CD8-positive, alpha-beta memory T cell (primary cell): ENCODE results near the gene C1QTNF1. TPM values are rescaled to one million over a fixed set of nuclear protein-coding genes. Genes with fewer than 3 reads are reported as not detected.
"Not testable (repeated sequence)": the region's sequence is repeated elsewhere in the genome, so short reads cannot be mapped to it uniquely, and the experiment has no call there.

Experiments used
- CTCF ChIA-PET: fragments of 350-600 bp; sonication (Branson Sonifier 250); formaldehyde crosslinking; loops from one replicate; lab custom pipeline; 2021; ENCODE audit warnings: antibody characterized with exemption; lab: Charles Lee
- POLR2A ChIA-PET: fragments of 350-600 bp; sonication (Branson Sonifier 250); formaldehyde crosslinking; loops from one replicate; lab custom pipeline; 2021; ENCODE audit warnings: antibody characterized with exemption; lab: Charles Lee
- DNase-seq, 5 donors: peaks; one replicate each; pipeline versions ENCODE4 v3.0.0 to v3.0.0-alpha.2; 2020 to 2022; ENCODE audit warnings: mixed read lengths in 1 of 5
- H3K27ac ChIP-seq: one replicate; pipeline ENCODE4 v1.7.0; 2013; ENCODE audit warnings: low read depth, mild to moderate bottlenecking, low read length, moderate library complexity
- H3K27me3 ChIP-seq: 2 replicates; pipeline ENCODE4 v1.7.0; 2013; ENCODE audit warnings: low read length, mild to moderate bottlenecking; ENCODE audit not compliant: insufficient read depth, poor library complexity, severe bottlenecking
- H3K36me3 ChIP-seq: 2 replicates; pipeline ENCODE4 v1.7.0; 2013; ENCODE audit warnings: mild to moderate bottlenecking, low read length, moderate library complexity; ENCODE audit not compliant: insufficient read depth
- H3K4me1 ChIP-seq: 2 replicates; pipeline ENCODE4 v1.7.0; 2013; ENCODE audit warnings: mild to moderate bottlenecking, low read length, moderate library complexity; ENCODE audit not compliant: insufficient read depth
- H3K4me3 ChIP-seq: 2 replicates; pipeline ENCODE4 v1.7.0; 2013; ENCODE audit warnings: mild to moderate bottlenecking, low read length
- H3K9me3 ChIP-seq: 2 replicates; pipeline ENCODE4 v1.7.0; 2013; ENCODE audit warnings: mild to moderate bottlenecking, low read length
- H3K27ac Mint-ChIP-seq, 8 donors: one replicate each; pipeline ENCODE4 v1.8.0; 2020 to 2021; ENCODE audit warnings: mixed read lengths in 8 of 8, mild to moderate bottlenecking in 6 of 8, inconsistent platforms in 3 of 8, moderate library complexity in 3 of 8
- H3K27me3 Mint-ChIP-seq, 2 donors: one replicate each; pipeline ENCODE4 v1.8.0; 2020 to 2021; ENCODE audit warnings: mixed read lengths in 2 of 2, mild to moderate bottlenecking in 1 of 2, moderate library complexity in 1 of 2
- H3K36me3 Mint-ChIP-seq, 3 donors: one replicate each; pipeline ENCODE4 v1.8.0; 2020 to 2021; ENCODE audit warnings: mixed read lengths in 3 of 3, inconsistent platforms in 1 of 3, mild to moderate bottlenecking in 1 of 3
- H3K4me1 Mint-ChIP-seq, 3 donors: one replicate each; pipeline ENCODE4 v1.8.0; 2020 to 2021; ENCODE audit warnings: mixed read lengths in 3 of 3, inconsistent platforms in 1 of 3, mild to moderate bottlenecking in 1 of 3
- H3K4me3 Mint-ChIP-seq, 7 donors: one replicate each; pipeline ENCODE4 v1.8.0; 2020 to 2021; ENCODE audit warnings: mixed read lengths in 7 of 7, mild to moderate bottlenecking in 6 of 7, moderate library complexity in 4 of 7, inconsistent platforms in 2 of 7
- H3K9me3 Mint-ChIP-seq, 5 donors: one replicate each; pipeline ENCODE4 v1.8.0; 2020 to 2022; ENCODE audit warnings: mixed read lengths in 5 of 5, mild to moderate bottlenecking in 3 of 5, moderate library complexity in 2 of 5, inconsistent platforms in 1 of 5
- polyA plus RNA-seq: library from polyadenylated mRNA; unstranded; fragments of 300-500 nt; fragmentation: Illumina TruSeq; gene quantifications from one replicate; pipeline ENCODE4 v1.2.3, GENCODE V29; 2021
- total RNA-seq, 2 experiments: library from RNA; stranded (reverse); gene quantifications; one replicate each; pipeline ENCODE4 v1.2.3, GENCODE V29; 2021

Gene C1QTNF1
- total and polyA plus RNA-seq, 3 experiments from 2014 or later = 0.22 TPM; not detected in 2

GRCh38 chr17:79070266-79070880 is 46.4 kb downstream of the C1QTNF1 start:
- H3K4me1 ChIP-seq = peaks cover 7% of the 10 kb centered on the region
- H3K36me3 ChIP-seq = no peaks in the 10 kb centered on the region
- no peak overlapping the region for H3K4me3 ChIP-seq
- Mint-ChIP-seq H3K36me3 (peaks cover 0 to 3% (median 0%) of the 10 kb centered on the region in 3 donors), H3K4me1 (peaks cover 3 to 7% (median 4%) of the 10 kb centered on the region in 3 donors), H3K4me3 (peak overlapping the region in 1 of 7 donors; percentile 62), H3K9me3 (no peaks in the 10 kb centered on the region), H3K27ac (no peak overlapping the region), H3K27me3 (no peaks in the 10 kb centered on the region)
- CTCF ChIA-PET = interaction anchor here (1.1 to 1.2 kb wide), 2 partner anchors 17 kb away, joined by 3 to 4 read pairs; no protein-coding TSS in a partner anchor
- no peaks in the 10 kb centered on the region for H3K9me3 ChIP-seq
- H3K27ac ChIP-seq = no peak overlapping the region
- DNase-seq = no peak
- no peaks in the 10 kb centered on the region for H3K27me3 ChIP-seq
- POLR2A ChIA-PET = no interaction called here

DNA sequence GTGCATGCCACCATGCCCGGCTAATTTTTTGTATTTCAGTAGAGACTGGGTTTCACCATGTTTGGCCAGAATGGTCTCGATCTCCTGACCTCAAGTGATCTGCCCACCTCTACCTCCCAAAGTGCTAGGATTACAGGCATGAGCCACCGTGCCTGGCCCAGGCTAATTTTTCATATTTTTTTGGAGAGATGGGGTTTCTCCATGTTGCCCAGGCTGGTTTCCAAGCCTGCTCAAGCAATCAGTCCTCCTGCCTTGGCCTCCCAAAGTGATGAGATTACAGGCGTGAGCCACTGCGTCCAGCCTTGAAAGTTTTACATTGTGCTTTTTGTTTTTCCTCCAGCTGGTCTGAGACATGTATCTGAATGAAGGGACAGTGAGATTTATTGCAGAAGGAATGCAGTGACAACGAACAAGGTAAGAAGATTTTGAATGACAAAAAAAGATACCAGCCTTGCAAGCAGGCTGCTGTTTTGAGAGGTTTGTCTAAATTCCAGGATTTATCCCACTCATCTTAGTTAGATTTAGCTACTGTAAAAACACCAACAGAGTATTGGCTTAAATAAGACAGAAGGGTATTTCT is 47.3 kb downstream of the C1QTNF1 start:
- peaks cover 0 to 4% (median 0%) of the 10 kb centered on the region in 3 donors for H3K36me3 Mint-ChIP-seq
- H3K36me3 ChIP-seq = no peaks in the 10 kb centered on the region
- H3K9me3 ChIP-seq = no peaks in the 10 kb centered on the region
- no peaks in the 10 kb centered on the region for H3K27me3 ChIP-seq
- ChIA-PET POLR2A (interaction anchor here (0.7 kb wide), 1 partner anchor 321 kb away, joined by 4 read pairs; no protein-coding TSS in a partner anchor), CTCF (interaction anchor here (0.7 to 1.2 kb wide), 4 partner anchors 9 to 321 kb away, joined by 3 to 4 read pairs (median 3); no protein-coding TSS in a partner anchor)
- no peak for DNase-seq
- H3K4me3 Mint-ChIP-seq = no peak overlapping the region
- H3K27ac Mint-ChIP-seq = no peak overlapping the region
- H3K27me3 Mint-ChIP-seq = no peaks in the 10 kb centered on the region
- H3K27ac ChIP-seq = no peak overlapping the region
- H3K9me3 Mint-ChIP-seq = no peaks in the 10 kb centered on the region
- peaks cover 12 to 15% (median 12%) of the 10 kb centered on the region in 3 donors for H3K4me1 Mint-ChIP-seq
- no peak overlapping the region for H3K4me3 ChIP-seq
- H3K4me1 ChIP-seq = peaks cover 16% of the 10 kb centered on the region

GRCh38 chr17:79072544-79072943 is 48.6 kb downstream of the C1QTNF1 start:
- H3K36me3 Mint-ChIP-seq = peaks cover 0 to 7% (median 0%) of the 10 kb centered on the region in 3 donors
- no peak for DNase-seq
- H3K4me1 ChIP-seq = peaks cover 19% of the 10 kb centered on the region
- peak overlapping the region in 3 of 7 donors; percentile 15 to 38 (median 32) for H3K4me3 Mint-ChIP-seq
- H3K27ac Mint-ChIP-seq = peak overlapping the region in 1 of 8 donors; percentile 83
- no peaks in the 10 kb centered on the region for H3K9me3 ChIP-seq
- H3K27ac ChIP-seq = no peak overlapping the region
- no peaks in the 10 kb centered on the region for H3K36me3 ChIP-seq
- ChIA-PET POLR2A (no interaction called here), CTCF (interaction anchor here (1.0 to 1.4 kb wide), 4 partner anchors 8 to 319 kb away, joined by 3 to 5 read pairs (median 4); no protein-coding TSS in a partner anchor)
- peaks cover 12 to 21% (median 16%) of the 10 kb centered on the region in 3 donors for H3K4me1 Mint-ChIP-seq
- H3K27me3 Mint-ChIP-seq = no peaks in the 10 kb centered on the region
- H3K4me3 ChIP-seq = no peak overlapping the region
- no peaks in the 10 kb centered on the region for H3K9me3 Mint-ChIP-seq
- H3K27me3 ChIP-seq = no peaks in the 10 kb centered on the region

DNA sequence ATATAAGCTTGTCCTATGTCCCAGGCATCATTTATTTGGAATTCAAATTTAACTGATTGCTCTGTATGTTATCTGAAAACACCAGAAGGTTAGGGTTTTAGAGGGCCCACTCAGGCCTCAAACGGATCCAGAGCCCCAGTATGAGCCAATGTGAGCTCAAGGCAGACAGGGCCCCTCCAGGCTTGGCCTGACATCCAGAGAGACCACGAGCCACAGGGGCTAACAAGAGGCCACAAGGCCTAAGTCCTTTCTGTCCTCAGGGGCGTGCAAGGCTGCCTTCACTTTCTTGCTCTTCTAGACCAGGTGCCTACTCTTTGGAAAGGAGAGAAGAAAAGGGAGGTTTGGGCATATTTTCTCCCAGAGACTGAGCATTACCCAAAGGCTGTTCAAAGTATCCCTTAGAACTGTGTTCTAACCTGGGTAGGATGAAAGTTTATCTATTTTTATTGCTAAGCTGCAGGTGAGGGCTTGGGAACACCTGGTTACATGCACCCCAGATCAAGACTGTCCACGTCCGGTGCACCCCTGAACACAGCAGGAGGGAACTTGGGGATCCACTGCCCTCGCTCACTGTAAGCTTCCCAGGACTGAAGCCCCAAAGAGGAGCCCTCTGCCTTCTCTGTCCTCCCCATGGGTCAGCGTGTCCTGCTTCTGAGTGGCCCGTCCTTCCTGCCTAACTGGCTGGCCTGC is 49.2 kb downstream of the C1QTNF1 start:
- Histone ChIP-seq H3K4me1 (peaks cover 19% of the 10 kb centered on the region), H3K4me3 (no peak overlapping the region), H3K9me3 (no peaks in the 10 kb centered on the region), H3K27ac (no peak overlapping the region), H3K27me3 (no peaks in the 10 kb centered on the region), H3K36me3 (no peaks in the 10 kb centered on the region)
- no peaks in the 10 kb centered on the region for H3K9me3 Mint-ChIP-seq
- peak overlapping the region in 1 of 8 donors; percentile 78 for H3K27ac Mint-ChIP-seq
- no peaks in the 10 kb centered on the region for H3K27me3 Mint-ChIP-seq
- peaks cover 0 to 12% (median 0%) of the 10 kb centered on the region in 3 donors for H3K36me3 Mint-ChIP-seq
- ChIA-PET POLR2A (no interaction called here), CTCF (interaction anchor here (1.3 to 1.6 kb wide), 4 partner anchors 14 to 28 kb away, joined by 4 to 8 read pairs (median 4); no protein-coding TSS in a partner anchor)
- no peak for DNase-seq
- peak overlapping the region in 3 of 7 donors; percentile 6 to 86 (median 32) for H3K4me3 Mint-ChIP-seq
- H3K4me1 Mint-ChIP-seq = peaks cover 12 to 22% (median 16%) of the 10 kb centered on the region in 3 donors

DNA sequence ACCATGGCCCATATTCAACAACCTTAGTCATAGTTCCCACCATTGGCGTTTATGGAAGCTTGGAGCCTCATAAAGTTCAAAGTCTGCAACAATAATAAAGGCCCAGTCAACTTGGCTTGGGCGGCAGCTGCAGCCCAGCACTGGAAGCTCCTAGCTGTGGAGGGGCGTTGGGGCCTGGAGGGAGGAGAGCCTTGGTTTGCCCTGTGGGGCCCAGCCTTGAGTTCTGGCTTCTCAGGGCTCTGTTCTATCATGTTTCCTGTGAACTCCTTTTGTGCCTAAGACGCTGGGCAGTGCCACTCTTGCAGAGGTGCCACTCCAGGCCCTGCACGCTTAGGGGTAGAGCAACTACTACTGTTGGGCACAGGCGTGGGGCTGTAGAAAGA is 49.7 kb downstream of the C1QTNF1 start:
- Mint-ChIP-seq H3K27me3 (no peaks in the 10 kb centered on the region), H3K4me3 (peak overlapping the region in 5 of 7 donors; percentile 27 to 86 (median 82)), H3K36me3 (peaks cover 0 to 17% (median 0%) of the 10 kb centered on the region in 3 donors), H3K4me1 (peaks cover 12 to 22% (median 16%) of the 10 kb centered on the region in 3 donors), H3K27ac (peak overlapping the region in 1 of 8 donors; percentile 78), H3K9me3 (no peaks in the 10 kb centered on the region)
- ChIA-PET POLR2A (no interaction called here), CTCF (interaction anchor here (1.4 to 1.6 kb wide), 3 partner anchors 13 to 28 kb away, joined by 4 to 8 read pairs (median 4); no protein-coding TSS in a partner anchor)
- no peaks in the 10 kb centered on the region for H3K9me3 ChIP-seq
- no peaks in the 10 kb centered on the region for H3K36me3 ChIP-seq
- H3K4me3 ChIP-seq = no peak overlapping the region
- DNase-seq = no peak
- H3K4me1 ChIP-seq = peaks cover 19% of the 10 kb centered on the region
- no peak overlapping the region for H3K27ac ChIP-seq
- H3K27me3 ChIP-seq = no peaks in the 10 kb centered on the region

GRCh38 chr17:79074121-79074648 is 50.2 kb downstream of the C1QTNF1 start:
- CTCF ChIA-PET = interaction anchor here (1.0 to 1.6 kb wide), 3 partner anchors 13 to 327 kb away, joined by 3 to 8 read pairs (median 4); no protein-coding TSS in a partner anchor
- not testable (repeated sequence) for H3K27me3 Mint-ChIP-seq, H3K27ac ChIP-seq, H3K9me3 Mint-ChIP-seq, H3K27me3 ChIP-seq, H3K9me3 ChIP-seq, DNase-seq, H3K36me3 ChIP-seq
- Mint-ChIP-seq H3K4me1 (peaks cover 12 to 22% (median 16%) of the 10 kb centered on the region in 3 donors), H3K36me3 (peaks cover 0 to 20% (median 0%) of the 10 kb centered on the region in 3 donors), H3K4me3 (peak overlapping the region; percentile 82 to 93 (median 86)), H3K27ac (peak overlapping the region; percentile 56 to 87 (median 82))
- peak overlapping the region; percentile 52 for H3K4me3 ChIP-seq
- peaks cover 19% of the 10 kb centered on the region for H3K4me1 ChIP-seq
- POLR2A ChIA-PET = interaction anchor here (0.6 kb wide), 1 partner anchor 232 kb away, joined by 3 read pairs; no protein-coding TSS in a partner anchor

- Histone ChIP-seq H3K4me1 (peaks cover 19% of the 10 kb centered on the region), H3K27ac (peak within 1 kb of the TSS; percentile 51), H3K36me3 (peaks cover 3% of the 10 kb centered on the region), H3K4me3 (peak within 1 kb of the TSS; percentile 72), H3K9me3 (no peaks in the 10 kb centered on the region), H3K27me3 (no peaks in the 10 kb centered on the region)
- peak; percentile 88 to 92 (median 89) for DNase-seq
- H3K4me1 Mint-ChIP-seq = peaks cover 12 to 22% (median 16%) of the 10 kb centered on the region in 3 donors
- H3K4me3 Mint-ChIP-seq = peak within 1 kb of the TSS; percentile 86 to 96 (median 88)
- peak within 1 kb of the TSS; percentile 69 to 97 (median 92) for H3K27ac Mint-ChIP-seq
- ChIA-PET CTCF (interaction anchor here (1.0 to 1.6 kb wide), 3 partner anchors 12 to 326 kb away, joined by 3 to 8 read pairs (median 4); no protein-coding TSS in a partner anchor), POLR2A (interaction anchor here (0.6 kb wide), 1 partner anchor 233 kb away, joined by 3 read pairs; no protein-coding TSS in a partner anchor)
- H3K27me3 Mint-ChIP-seq = no peaks in the 10 kb centered on the region
- H3K9me3 Mint-ChIP-seq = no peaks in the 10 kb centered on the region
- H3K36me3 Mint-ChIP-seq = peaks cover 0 to 26% (median 3%) of the 10 kb centered on the region in 3 donors
Observed at GRCh38 chr17:79074649-79075445, 50.9 kb downstream of the C1QTNF1 start, which contains the start of gene ENGASE. Gene ENGASE (plus strand): TSS chr17:79074824. CDS start chr17:79074945, 121 bp downstream.
